Fibroblast of lung (primary cell): ENCODE results near the gene HTR1D. TPM values are rescaled to one million over a fixed set of nuclear protein-coding genes. Genes with fewer than 3 reads are reported as not detected.

Experiments
- DNase-seq, 2 donors: peaks; one replicate each; pipeline versions ENCODE4 v3.0.0 to v3.0.0-alpha.2; 2010; ENCODE audit warnings: low read depth in 2 of 2
- H2AFZ ChIP-seq: 2 replicates; pipeline ENCODE4 v1.5.1; 2012; ENCODE audit warnings: low read length, control low read depth, inconsistent platforms
- H3K27ac ChIP-seq: 2 replicates; pipeline ENCODE4 v1.5.1; 2011; ENCODE audit warnings: low read length, control low read depth; ENCODE audit not compliant: insufficient read depth
- H3K27me3 ChIP-seq: 2 replicates; pipeline ENCODE4 v1.5.1; 2011; ENCODE audit warnings: mild to moderate bottlenecking, low read length; ENCODE audit not compliant: control insufficient read depth, insufficient read depth
- H3K36me3 ChIP-seq: 2 replicates; pipeline ENCODE4 v1.5.1; 2011; ENCODE audit warnings: low read length; ENCODE audit not compliant: control insufficient read depth, insufficient read depth
- H3K4me1 ChIP-seq: 2 replicates; pipeline ENCODE4 v1.5.1; 2011; ENCODE audit warnings: low read length; ENCODE audit not compliant: control insufficient read depth, insufficient read depth; ENCODE audit errors: extremely low read depth
- H3K4me2 ChIP-seq: 2 replicates; pipeline ENCODE4 v1.5.1; 2011; ENCODE audit warnings: low read length, control low read depth; ENCODE audit not compliant: insufficient read depth; ENCODE audit errors: extremely low read depth
- H3K4me3 ChIP-seq, 4 experiments: fragments of 200-600 bp in 1 of 4; sonication (generic) in 1 of 4; replicated peaks in 1 of 4; 2 replicates each; pipeline ENCODE4 v1.5.1; 2011 to 2016; ENCODE audit warnings: low read length in 4 of 4, low read depth in 3 of 4, mild to moderate bottlenecking in 3 of 4, control low read depth in 2 of 4, inconsistent platforms in 1 of 4, mixed read lengths in 1 of 4; ENCODE audit not compliant: insufficient read depth in 1 of 4; ENCODE audit errors: control extremely low read depth in 1 of 4
- H3K79me2 ChIP-seq: 2 replicates; pipeline ENCODE4 v1.5.1; 2012; ENCODE audit warnings: mild to moderate bottlenecking, low read length, inconsistent platforms; ENCODE audit not compliant: control insufficient read depth, insufficient read depth
- H3K9ac ChIP-seq: 2 replicates; pipeline ENCODE4 v1.5.1; 2011; ENCODE audit warnings: mild to moderate bottlenecking, low read length, control low read depth; ENCODE audit not compliant: insufficient read depth
- H3K9me3 ChIP-seq: 2 replicates; pipeline ENCODE4 v1.5.1; 2012; ENCODE audit warnings: low read depth, low read length; ENCODE audit not compliant: control insufficient read depth, insufficient read depth
- H4K20me1 ChIP-seq: 2 replicates; pipeline ENCODE4 v1.5.1; 2011; ENCODE audit warnings: low read length; ENCODE audit not compliant: control insufficient read depth, insufficient read depth; ENCODE audit errors: extremely low read depth
- CTCF ChIP-seq, 2 donors: IDR thresholded peaks in 1 of 2; conservative IDR thresholded peaks in 1 of 2; 1 replicate in 1 of 2; 2 replicates in 1 of 2; pipeline ENCODE4 v1.5.1; 2011 to 2012; ENCODE audit warnings: low read length in 2 of 2, control low read depth in 1 of 2, inconsistent platforms in 1 of 2, low read depth in 1 of 2, mild to moderate bottlenecking in 1 of 2
- EZH2 ChIP-seq: IDR thresholded peaks from 2 replicates; pipeline ENCODE4 v1.5.1; 2012; ENCODE audit warnings: low read length, control low read depth, mild to moderate bottlenecking; ENCODE audit errors: missing control alignments
- polyA plus RNA-seq, 2 donors: library from polyadenylated mRNA; depleted of rRNA in 1 of 2; stranded (reverse) in 1 of 2; unstranded in 1 of 2; fragments of >200 nt; gene quantifications; 2 replicates each; pipeline ENCODE4 v1.2.1, GENCODE V29; 2011 to 2012; ENCODE audit warnings: missing spikeins in 1 of 2
- total RNA-seq: library from RNA; depleted of rRNA; stranded (reverse); fragments of >200 nt; gene quantifications from 2 replicates; pipeline ENCODE4 v1.2.1, GENCODE V29; 2014

The HTR1D gene
- total and polyA plus RNA-seq, 2 donors (not counting 1 experiment from before 2014, with no cell fraction given): not detected

- H3K9me3 ChIP-seq: no peaks in the 10 kb centered on the region
- no peak overlapping the region for H3K9ac ChIP-seq
- no peak overlapping the region for H3K4me2 ChIP-seq
- no peak for TF ChIP-seq EZH2
- no peak for TF ChIP-seq CTCF (conservative IDR thresholded peaks at IDR 0.05 in 1 of 2, IDR thresholded peaks at IDR 0.05 in 1 of 2; ENCODE audit: low read depth in 1 of 2, low read length in 2 of 2)
- H4K20me1 ChIP-seq: no peaks in the 10 kb centered on the region
- no peaks in the 10 kb centered on the region for H3K27me3 ChIP-seq
- no peak overlapping the region for H3K27ac ChIP-seq
- DNase-seq: no peak
- no peaks in the 10 kb centered on the region for H3K36me3 ChIP-seq
- no peaks in the 10 kb centered on the region for H3K4me1 ChIP-seq
- H3K4me3 ChIP-seq: no peak overlapping the region
- H3K79me2 ChIP-seq: no peaks in the 10 kb centered on the region
- H2AFZ ChIP-seq: no peak overlapping the region
Measured at GRCh38 chr1:23254584-23254983, 37.3 kb upstream of the HTR1D start.

GRCh38 chr1:23251812-23252211 is 34.5 kb upstream of the HTR1D start:
- TF ChIP-seq CTCF (conservative IDR thresholded peaks at IDR 0.05 in 1 of 2, IDR thresholded peaks at IDR 0.05 in 1 of 2; ENCODE audit: low read depth in 1 of 2, low read length in 2 of 2): no peak
- no peak for TF ChIP-seq EZH2
- no peak overlapping the region for H3K4me2 ChIP-seq
- H3K27ac ChIP-seq: no peak overlapping the region
- H3K4me3 ChIP-seq: no peak overlapping the region
- H3K4me1 ChIP-seq: no peaks in the 10 kb centered on the region
- H3K9me3 ChIP-seq: no peaks in the 10 kb centered on the region
- DNase-seq: peak in 1 of 2 donors; percentile 14
- no peaks in the 10 kb centered on the region for H3K36me3 ChIP-seq
- H2AFZ ChIP-seq: no peak overlapping the region
- H3K27me3 ChIP-seq: no peaks in the 10 kb centered on the region
- no peaks in the 10 kb centered on the region for H4K20me1 ChIP-seq
- H3K9ac ChIP-seq: no peak overlapping the region
- H3K79me2 ChIP-seq: no peaks in the 10 kb centered on the region

GRCh38 chr1:23249787-23250454 is 32.6 kb upstream of the HTR1D start:
- Histone ChIP-seq H3K4me2 (no peak overlapping the region), H3K27ac (no peak overlapping the region), H3K4me3 (no peak overlapping the region), H3K27me3 (no peaks in the 10 kb centered on the region), H2AFZ (no peak overlapping the region), H3K9ac (no peak overlapping the region), H3K36me3 (no peaks in the 10 kb centered on the region), H3K79me2 (no peaks in the 10 kb centered on the region), H3K9me3 (no peaks in the 10 kb centered on the region), H3K4me1 (no peaks in the 10 kb centered on the region), H4K20me1 (no peaks in the 10 kb centered on the region)
- peak in 1 of 2 donors; percentile 81 for DNase-seq
- TF ChIP-seq EZH2: no peak
- no peak for TF ChIP-seq CTCF (conservative IDR thresholded peaks at IDR 0.05 in 1 of 2, IDR thresholded peaks at IDR 0.05 in 1 of 2; ENCODE audit: low read depth in 1 of 2, low read length in 2 of 2)
